WTC11 (cell line): Measurements from ENCODE around the gene ANGPTL3. TPM values are rescaled to one million over a fixed set of nuclear protein-coding genes. Genes with fewer than 3 reads are reported as not detected.

ENCODE experiments used
- ATAC-seq: fragments of 200-7000 bp; cut with Tn5 transposase; 2 replicates; pipeline ENCODE4 v1.10.0; 2021; ENCODE audit warnings: mild to moderate bottlenecking, moderate library complexity
- CTCF ChIA-PET: fragments of 300-600 bp; sonication (Branson Sonifier 250); formaldehyde crosslinking; loops from one replicate; lab custom pipeline; 2021; ENCODE audit warnings: antibody characterized with exemption; lab: Charles Lee
- POLR2A ChIA-PET: fragments of 350-600 bp; sonication (Branson Sonifier 250); formaldehyde crosslinking; loops from one replicate; lab custom pipeline; 2021; ENCODE audit warnings: antibody characterized with exemption; lab: Charles Lee
- DNase-seq: peaks from one replicate; pipeline ENCODE4 v3.0.0; 2021; ENCODE audit warnings: low spot score
- H3K27ac Mint-ChIP-seq: 2 replicates; pipeline ENCODE4 v1.8.0; 2021; ENCODE audit warnings: mixed read lengths
- H3K27me3 Mint-ChIP-seq: 2 replicates; pipeline ENCODE4 v1.8.0; 2021; ENCODE audit warnings: low read depth, mild to moderate bottlenecking, moderate library complexity, mixed read lengths
- H3K36me3 Mint-ChIP-seq: 2 replicates; pipeline ENCODE4 v1.8.0; 2021; ENCODE audit warnings: mixed read lengths
- H3K4me1 Mint-ChIP-seq: 2 replicates; pipeline ENCODE4 v1.8.0; 2022; ENCODE audit warnings: mixed read lengths
- H3K4me3 Mint-ChIP-seq: 2 replicates; pipeline ENCODE4 v1.8.0; 2021; ENCODE audit warnings: mild to moderate bottlenecking, moderate library complexity, mixed read lengths
- H3K9me3 Mint-ChIP-seq: 2 replicates; pipeline ENCODE4 v1.8.0; 2021; ENCODE audit warnings: mixed read lengths
- AR ChIP-seq: fragments of 250-450 bp; sonication (Bioruptor Pico); IDR thresholded peaks from 2 replicates; pipeline ENCODE4 v1.9.0; 2021; ENCODE audit warnings: mild to moderate bottlenecking
- CBFB ChIP-seq: sonication (generic); formaldehyde crosslinking; IDR thresholded peaks from 2 replicates; pipeline ENCODE4 v1.8.1; 2022; ENCODE audit warnings: mild to moderate bottlenecking, low read depth, missing genetic modification reagents
- CTCF ChIP-seq: fragments of 200-600 bp; IDR thresholded peaks from 2 replicates; pipeline ENCODE4 v1.8.0; 2022; ENCODE audit warnings: antibody characterized with exemption
- ERG ChIP-seq: fragments of 250-450 bp; sonication (Bioruptor Pico); IDR thresholded peaks from 2 replicates; pipeline ENCODE4 v1.8.0; 2021; ENCODE audit warnings: mild to moderate bottlenecking
- FOXJ3 ChIP-seq: sonication (generic); formaldehyde crosslinking; IDR thresholded peaks from 2 replicates; pipeline ENCODE4 v1.9.0; 2021; ENCODE audit warnings: missing genetic modification reagents, mild to moderate bottlenecking, borderline replicate concordance
- GABPB1 ChIP-seq: sonication (generic); formaldehyde crosslinking; IDR thresholded peaks from 2 replicates; pipeline ENCODE4 v1.8.1; 2023; ENCODE audit warnings: mild to moderate bottlenecking, missing genetic modification reagents
- GRHL2 ChIP-seq: fragments of 250-450 bp; sonication (Bioruptor Pico); IDR thresholded peaks from 2 replicates; pipeline ENCODE4 v1.8.0; 2022; ENCODE audit warnings: mild to moderate bottlenecking, moderate library complexity; ENCODE audit not compliant: insufficient replicate concordance, severe bottlenecking
- IRF2 ChIP-seq: sonication (generic); formaldehyde crosslinking; IDR thresholded peaks from 2 replicates; pipeline ENCODE4 v1.8.0; 2022; ENCODE audit warnings: low read depth, missing genetic modification reagents, borderline replicate concordance
- JUN ChIP-seq: sonication (generic); formaldehyde crosslinking; IDR thresholded peaks from 2 replicates; pipeline ENCODE4 v1.8.0; 2023; ENCODE audit warnings: mild to moderate bottlenecking, missing genetic modification reagents
- KAT7 ChIP-seq: sonication (generic); formaldehyde crosslinking; IDR thresholded peaks from 2 replicates; pipeline ENCODE4 v1.8.1; 2023; ENCODE audit warnings: missing genetic modification reagents, mild to moderate bottlenecking, borderline replicate concordance
- MXD4 ChIP-seq: fragments of 250-450 bp; sonication (Bioruptor Pico); IDR thresholded peaks from 2 replicates; pipeline ENCODE4 v1.8.0; 2021; ENCODE audit warnings: mild to moderate bottlenecking, moderate library complexity, borderline replicate concordance
- NFYB ChIP-seq: sonication (generic); formaldehyde crosslinking; conservative IDR thresholded peaks from 2 replicates; pipeline ENCODE4 v1.8.0; 2022; ENCODE audit warnings: low read depth, missing genetic modification reagents
- NR2C2 ChIP-seq: sonication (generic); formaldehyde crosslinking; IDR thresholded peaks from 2 replicates; pipeline ENCODE4 v1.8.0; 2022; ENCODE audit warnings: mild to moderate bottlenecking, missing genetic modification reagents
- SMAD4 ChIP-seq: sonication (generic); formaldehyde crosslinking; IDR thresholded peaks from 2 replicates; pipeline ENCODE4 v1.8.0; 2022; ENCODE audit warnings: mild to moderate bottlenecking, missing genetic modification reagents
- ZNF121 ChIP-seq: sonication (generic); formaldehyde crosslinking; IDR thresholded peaks from 2 replicates; pipeline ENCODE4 v1.8.0; 2023; ENCODE audit warnings: missing genetic modification reagents
- ZNF138 ChIP-seq: sonication (generic); formaldehyde crosslinking; conservative IDR thresholded peaks from 2 replicates; pipeline ENCODE4 v1.8.1; 2022; ENCODE audit warnings: mild to moderate bottlenecking, moderate library complexity, missing genetic modification reagents
- ZNF281 ChIP-seq: sonication (generic); formaldehyde crosslinking; IDR thresholded peaks from 2 replicates; pipeline ENCODE4 v1.8.0; 2023; ENCODE audit warnings: mild to moderate bottlenecking, missing genetic modification reagents
- ZNF317 ChIP-seq: sonication (generic); formaldehyde crosslinking; IDR thresholded peaks from 2 replicates; pipeline ENCODE4 v1.8.1; 2023; ENCODE audit warnings: low read depth, mild to moderate bottlenecking, moderate library complexity, missing genetic modification reagents, borderline replicate concordance
- ZNF423 ChIP-seq: fragments of 250-450 bp; sonication (Bioruptor Pico); IDR thresholded peaks from 2 replicates; pipeline ENCODE4 v2.1.2; 2022; ENCODE audit warnings: mild to moderate bottlenecking, moderate library complexity
- ZSCAN18 ChIP-seq: fragments of 250-450 bp; sonication (Bioruptor Pico); IDR thresholded peaks from 2 replicates; pipeline ENCODE4 v2.1.2; 2022; ENCODE audit warnings: mild to moderate bottlenecking, moderate library complexity
- total RNA-seq: library from RNA; stranded (reverse); gene quantifications from 3 replicates; pipeline ENCODE4 v1.2.3, GENCODE V29; 2021

Gene ANGPTL3
- total RNA-seq, 1 experiment from 2014 or later, result not detected

- TF ChIP-seq AR (CRISPR knock-in tag) (no peak), ERG (CRISPR knock-in tag) (no peak), NR2C2 (CRISPR knock-in tag) (no peak), IRF2 (CRISPR knock-in tag) (no peak), GABPB1 (CRISPR knock-in tag) (no peak), ZSCAN18 (CRISPR knock-in tag) (no peak), KAT7 (CRISPR knock-in tag) (no peak), CBFB (CRISPR knock-in tag) (no peak), SMAD4 (CRISPR knock-in tag) (no peak), ZNF423 (CRISPR knock-in tag) (no peak), CTCF (no peak), ZNF121 (CRISPR knock-in tag) (no peak)
- TF ChIP-seq, all 79 proteins: peak for 0
- Mint-ChIP-seq H3K27ac (no peak overlapping the region), H3K36me3 (peaks cover 12% of the 10 kb centered on the region), H3K4me1 (peaks cover 8% of the 10 kb centered on the region), H3K27me3 (no peaks in the 10 kb centered on the region), H3K9me3 (no peaks in the 10 kb centered on the region), H3K4me3 (no peak overlapping the region)
- ChIA-PET CTCF (no interaction called here), POLR2A (no interaction called here)
- DNase-seq (no peak), ATAC-seq (no peak)
These were observed 40.2 kb downstream of the ANGPTL3 start for GRCh38 chr1:62637392-62638105.

GRCh38 chr1:62643283-62643682, 46.0 kb downstream of the ANGPTL3 start:
- Mint-ChIP-seq H3K9me3 (peaks cover 12% of the 10 kb centered on the region), H3K4me1 (no peaks in the 10 kb centered on the region; the same call in 1 of the 2 replicates), H3K27ac (no peak overlapping the region), H3K4me3 (no peak overlapping the region), H3K27me3 (no peaks in the 10 kb centered on the region), H3K36me3 (peaks cover 31% of the 10 kb centered on the region)
- CTCF ChIA-PET, result no interaction called here
- no peak for ATAC-seq
- POLR2A ChIA-PET, result no interaction called here
- no peak for TF ChIP-seq MXD4
- TF ChIP-seq ZNF317 (CRISPR knock-in tag), result peak; percentile 84
- no peak for TF ChIP-seq JUN (CRISPR knock-in tag)
- DNase-seq, result no peak

GRCh38 chr1:62652387-62652786, 55.1 kb downstream of the ANGPTL3 start:
- POLR2A ChIA-PET, result no interaction called here
- DNase-seq (no peak), ATAC-seq (no peak)
- Mint-ChIP-seq H3K36me3 (peaks cover 19% of the 10 kb centered on the region), H3K27ac (no peak overlapping the region), H3K4me3 (no peak overlapping the region), H3K9me3 (peaks cover 5% of the 10 kb centered on the region; the same call in 1 of the 2 replicates), H3K4me1 (no peaks in the 10 kb centered on the region), H3K27me3 (no peaks in the 10 kb centered on the region)
- CTCF ChIA-PET, result no interaction called here
- TF ChIP-seq ZNF138 (CRISPR knock-in tag), result no peak
- TF ChIP-seq GRHL2 (CRISPR knock-in tag), result no peak
- no peak for TF ChIP-seq ZNF281 (CRISPR knock-in tag)
- no peak for TF ChIP-seq MXD4
- TF ChIP-seq ZNF121 (CRISPR knock-in tag), result no peak
- TF ChIP-seq NFYB (CRISPR knock-in tag), result no peak
- no peak for TF ChIP-seq FOXJ3 (CRISPR knock-in tag)
